Liver (tissue), 9 donors: ENCODE data around the gene LTN1. TPM values are rescaled to one million over a fixed set of nuclear protein-coding genes. Genes with fewer than 3 reads are reported as not detected.

Experiments
- DNase-seq: peaks from one replicate; pipeline ENCODE4 v3.0.0-alpha.2; 2017; ENCODE audit warnings: low spot score
- H3K27ac ChIP-seq, 2 donors: one replicate each; pipeline ENCODE4 v1.7.0; 2013; ENCODE audit warnings: inconsistent platforms in 2 of 2, low read length in 2 of 2, control low read depth in 1 of 2, low read depth in 1 of 2, mild to moderate bottlenecking in 1 of 2
- H3K27me3 ChIP-seq, 4 donors: one replicate each; pipeline versions ENCODE4 v1.6.1 to v1.7.0; 2013; ENCODE audit warnings: low read length in 3 of 4, inconsistent platforms in 1 of 4, mild to moderate bottlenecking in 1 of 4, moderate library complexity in 1 of 4; ENCODE audit not compliant: control insufficient read depth in 4 of 4, insufficient read depth in 4 of 4
- H3K36me3 ChIP-seq, 4 donors: one replicate each; pipeline versions ENCODE4 v1.6.1 to v1.7.0; 2013; ENCODE audit warnings: low read length in 3 of 4, mild to moderate bottlenecking in 3 of 4, low read depth in 1 of 4, moderate library complexity in 1 of 4; ENCODE audit not compliant: control insufficient read depth in 4 of 4, insufficient read depth in 3 of 4
- H3K4me1 ChIP-seq, 4 donors: one replicate each; pipeline versions ENCODE4 v1.6.1 to v1.7.0; 2013; ENCODE audit warnings: low read length in 3 of 4, mild to moderate bottlenecking in 3 of 4, moderate library complexity in 1 of 4; ENCODE audit not compliant: control insufficient read depth in 4 of 4, insufficient read depth in 4 of 4
- H3K4me3 ChIP-seq, 3 donors: one replicate each; pipeline versions ENCODE4 v1.6.1 to v1.7.0; 2013; ENCODE audit warnings: low read length in 3 of 3, control low read depth in 1 of 3, low read depth in 1 of 3, mild to moderate bottlenecking in 1 of 3
- H3K9ac ChIP-seq, 2 donors: one replicate each; pipeline ENCODE4 v1.7.0; 2013; ENCODE audit warnings: low read length in 2 of 2, mild to moderate bottlenecking in 2 of 2, moderate library complexity in 2 of 2, control low read depth in 1 of 2, low read depth in 1 of 2
- H3K9me3 ChIP-seq, 4 donors: one replicate each; pipeline versions ENCODE4 v1.6.1 to v1.7.0; 2013; ENCODE audit warnings: low read length in 3 of 4; ENCODE audit not compliant: control insufficient read depth in 4 of 4
- ATF3 ChIP-seq: IDR thresholded peaks from 2 replicates; pipeline ENCODE4 v1.6.1; 2016; ENCODE audit warnings: antibody characterized with exemption
- CTCF ChIP-seq: fragments of 150-350 bp; IDR thresholded peaks from 2 replicates; pipeline ENCODE4 v1.5.1; 2017; ENCODE audit warnings: improper control_type of control experiment, low read depth, low read length; ENCODE audit not compliant: missing input control
- EGR1 ChIP-seq, 2 donors: IDR thresholded peaks; 2 replicates each; pipeline ENCODE4 v1.6.1; 2016 to 2018; ENCODE audit warnings: antibody characterized with exemption in 2 of 2, low read depth in 2 of 2
- FOXA1 ChIP-seq: IDR thresholded peaks from 2 replicates; pipeline ENCODE4 v1.6.1; 2016; ENCODE audit warnings: antibody characterized with exemption
- FOXA2 ChIP-seq: IDR thresholded peaks from 2 replicates; pipeline ENCODE4 v1.6.1; 2016; ENCODE audit warnings: antibody characterized with exemption
- GABPA ChIP-seq, 2 donors: IDR thresholded peaks in 1 of 2; conservative IDR thresholded peaks in 1 of 2; 2 replicates each; pipeline ENCODE4 v1.6.1; 2016; ENCODE audit warnings: antibody characterized with exemption in 2 of 2, mild to moderate bottlenecking in 1 of 2, moderate library complexity in 1 of 2
- HNF4A ChIP-seq, 2 donors: conservative IDR thresholded peaks; 2 replicates each; pipeline ENCODE4 v1.6.1; 2016; ENCODE audit warnings: antibody characterized with exemption in 2 of 2, mild to moderate bottlenecking in 2 of 2
- HNF4G ChIP-seq: IDR thresholded peaks from 2 replicates; pipeline ENCODE4 v1.6.1; 2016; ENCODE audit warnings: antibody characterized with exemption
- JUND ChIP-seq, 2 donors: IDR thresholded peaks; 2 replicates each; pipeline ENCODE4 v1.6.1; 2016; ENCODE audit warnings: antibody characterized with exemption in 2 of 2
- MAX ChIP-seq: IDR thresholded peaks from 2 replicates; pipeline ENCODE4 v1.6.1; 2016; ENCODE audit warnings: antibody characterized with exemption
- NR2F2 ChIP-seq: IDR thresholded peaks from 2 replicates; pipeline ENCODE4 v1.6.1; 2016; ENCODE audit warnings: antibody characterized with exemption
- RAD21 ChIP-seq, 2 donors: IDR thresholded peaks; 2 replicates each; pipeline ENCODE4 v1.6.1; 2016; ENCODE audit warnings: antibody characterized with exemption in 2 of 2, mild to moderate bottlenecking in 2 of 2
- REST ChIP-seq: IDR thresholded peaks from 2 replicates; pipeline ENCODE4 v1.6.1; 2016; ENCODE audit warnings: antibody characterized with exemption, mild to moderate bottlenecking
- RXRA ChIP-seq, 2 donors: IDR thresholded peaks; 2 replicates each; pipeline ENCODE4 v1.6.1; 2017 to 2018; ENCODE audit warnings: antibody characterized with exemption in 2 of 2, mild to moderate bottlenecking in 1 of 2
- SP1 ChIP-seq: IDR thresholded peaks from 2 replicates; pipeline ENCODE4 v1.6.1; 2018; ENCODE audit warnings: antibody characterized with exemption, mild to moderate bottlenecking
- TAF1 ChIP-seq: conservative IDR thresholded peaks from 2 replicates; pipeline ENCODE4 v1.6.1; 2016; ENCODE audit warnings: antibody characterized with exemption, mild to moderate bottlenecking
- YY1 ChIP-seq: IDR thresholded peaks from 2 replicates; pipeline ENCODE4 v1.6.1; 2016; ENCODE audit warnings: antibody characterized with exemption, mild to moderate bottlenecking
- ZBTB33 ChIP-seq: IDR thresholded peaks from 2 replicates; pipeline ENCODE4 v1.6.1; 2016; ENCODE audit warnings: antibody characterized with exemption
- WGBS: extraction: QIAGEN DNeasy Blood & Tissue Kit; methylation state at CpG from one replicate; pipeline ENCODE4 v1.1.7; 2013; 5-methylcytosine and 5-hydroxymethylcytosine counted together
- polyA plus RNA-seq, 2 donors: library from polyadenylated mRNA; stranded (reverse) in 1 of 2; unstranded in 1 of 2; fragments of 200-250 nt in 1 of 2; fragments of >200 nt in 1 of 2; fragmentation: Nextera tagmentation in 1 of 2; extraction: Ambion mirVana in 1 of 2; gene quantifications; one replicate each; pipeline versions ENCODE4 v1.2.1 to v1.2.3, GENCODE V29; 2013 to 2015
- total RNA-seq, 2 donors: library from RNA; depleted of rRNA; stranded (reverse); fragments of >200 nt; gene quantifications; one replicate each; pipeline ENCODE4 v1.2.3, GENCODE V29; 2014
- donor health status: healthy.
- donor health status: healthy.
- donor health status: healthy.
- donor health status: healthy.
- donor health status: healthy.

Gene LTN1
- total and polyA plus RNA-seq, 4 donors = 3.9 to 22.1 (median 9.6) TPM

- H3K9me3 ChIP-seq = no peaks in the 10 kb centered on the region
- H3K9ac ChIP-seq = no peak overlapping the region
- no peaks in the 10 kb centered on the region for H3K4me1 ChIP-seq
- DNase-seq = no peak
- no peak overlapping the region for H3K4me3 ChIP-seq
- no peak overlapping the region for H3K27ac ChIP-seq
- H3K27me3 ChIP-seq = no peaks in the 10 kb centered on the region
- TF ChIP-seq FOXA1 = no peak
- TF ChIP-seq YY1 = no peak
- TF ChIP-seq CTCF = no peak
- no peak for TF ChIP-seq EGR1 (IDR thresholded peaks at IDR 0.05; ENCODE audit: low read depth in 2 of 2)
- no peak for TF ChIP-seq GABPA (IDR thresholded peaks at IDR 0.05 in 1 of 2, conservative IDR thresholded peaks at IDR 0.05 in 1 of 2)
- TF ChIP-seq ZBTB33 = no peak
- no peak for TF ChIP-seq JUND (IDR thresholded peaks at IDR 0.05)
- TF ChIP-seq NR2F2 = no peak
- no peak for TF ChIP-seq SP1
- TF ChIP-seq FOXA2 = no peak
- TF ChIP-seq MAX = no peak
- TF ChIP-seq HNF4G = no peak
- no peak for TF ChIP-seq RXRA (IDR thresholded peaks at IDR 0.05)
- TF ChIP-seq REST = no peak
- no peak for TF ChIP-seq TAF1
- TF ChIP-seq HNF4A (conservative IDR thresholded peaks at IDR 0.05) = no peak
- TF ChIP-seq RAD21 (IDR thresholded peaks at IDR 0.05) = no peak
- TF ChIP-seq ATF3 = no peak
- WGBS = 85% methylated on average over 2 of the region's 2 CpGs
- H3K36me3 ChIP-seq = no peaks in the 10 kb centered on the region
Measured at GRCh38 chr21:28913071-28913470, 79.6 kb downstream of the LTN1 start.
